Astrocyte (in vitro differentiated cells and primary cell): ENCODE results near the gene STK24.

ENCODE experiments used
- EZH2 ChIP-seq: IDR thresholded peaks from 2 replicates; pipeline ENCODE4 v1.6.1; 2012; ENCODE audit warnings: mild to moderate bottlenecking, low read length, inconsistent platforms; ENCODE audit not compliant: insufficient read depth
- TF ChIP-seq, protein P1 (sequence below): IDR thresholded peaks from 2 replicates; pipeline ENCODE4 v1.5.1; 2011; ENCODE audit warnings: low read depth, mild to moderate bottlenecking, inconsistent platforms, low read length, moderate library complexity; ENCODE audit not compliant: insufficient read depth

DNA sequence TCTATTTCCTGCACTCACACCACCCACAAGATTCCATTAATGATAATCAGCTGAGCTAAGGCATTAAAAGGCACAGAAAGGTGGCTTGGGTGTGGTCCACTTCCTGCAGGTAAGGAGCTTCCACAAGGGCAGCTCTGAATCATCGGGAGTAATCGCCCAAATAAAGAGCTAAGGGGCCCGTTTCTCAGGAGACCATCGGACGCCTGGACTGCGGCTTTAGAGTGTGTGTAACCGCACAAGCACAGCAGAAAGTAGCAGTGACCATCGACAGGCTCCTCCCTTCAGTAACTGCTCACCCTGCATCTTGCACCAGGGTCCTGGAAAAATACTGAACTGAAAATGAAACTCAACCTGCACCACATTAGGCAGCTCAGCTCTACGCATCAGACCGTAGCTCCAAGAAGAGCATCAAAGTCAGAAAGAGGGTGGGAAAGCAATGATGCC is 6.0 kb downstream of the STK24 start:
- TF ChIP-seq, protein P1, sequence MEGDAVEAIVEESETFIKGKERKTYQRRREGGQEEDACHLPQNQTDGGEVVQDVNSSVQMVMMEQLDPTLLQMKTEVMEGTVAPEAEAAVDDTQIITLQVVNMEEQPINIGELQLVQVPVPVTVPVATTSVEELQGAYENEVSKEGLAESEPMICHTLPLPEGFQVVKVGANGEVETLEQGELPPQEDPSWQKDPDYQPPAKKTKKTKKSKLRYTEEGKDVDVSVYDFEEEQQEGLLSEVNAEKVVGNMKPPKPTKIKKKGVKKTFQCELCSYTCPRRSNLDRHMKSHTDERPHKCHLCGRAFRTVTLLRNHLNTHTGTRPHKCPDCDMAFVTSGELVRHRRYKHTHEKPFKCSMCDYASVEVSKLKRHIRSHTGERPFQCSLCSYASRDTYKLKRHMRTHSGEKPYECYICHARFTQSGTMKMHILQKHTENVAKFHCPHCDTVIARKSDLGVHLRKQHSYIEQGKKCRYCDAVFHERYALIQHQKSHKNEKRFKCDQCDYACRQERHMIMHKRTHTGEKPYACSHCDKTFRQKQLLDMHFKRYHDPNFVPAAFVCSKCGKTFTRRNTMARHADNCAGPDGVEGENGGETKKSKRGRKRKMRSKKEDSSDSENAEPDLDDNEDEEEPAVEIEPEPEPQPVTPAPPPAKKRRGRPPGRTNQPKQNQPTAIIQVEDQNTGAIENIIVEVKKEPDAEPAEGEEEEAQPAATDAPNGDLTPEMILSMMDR = no peak
- no peak for TF ChIP-seq EZH2
